ENCODE data around the gene PDPR. TPM values are rescaled to one million over a fixed set of nuclear protein-coding genes. Genes with fewer than 3 reads are reported as not detected.
"Not testable (repeated sequence)": the region's sequence is repeated elsewhere in the genome, so short reads cannot be mapped to it uniquely, and the experiment has no call there.

PDPR gene
- total RNA-seq (2013; cell fraction: nucleolus; rRNA removed) = 45.1 and 45.2 TPM in 2 replicates
- total RNA-seq (2014; rRNA removed) = 6.7 and 8.1 TPM in 2 replicates
- 6.9 and 7.1 TPM in 2 replicates for total RNA-seq (2014; rRNA removed; fragmentation: Illumina TruSeq; extraction: Trizol)
- total RNA-seq (2021) = 12.3 and 13.6 TPM in 2 replicates
- polyA plus RNA-seq (2011; ENCODE audit: low read depth) = 9.2 TPM
- 22.6 and 29.1 TPM in 2 replicates for polyA plus RNA-seq (2011; rRNA removed)
- polyA plus RNA-seq (2011; cell fraction: cytosol; rRNA removed) = 21.6 and 24.0 TPM in 2 replicates
- polyA plus RNA-seq (2011; cell fraction: nucleus; rRNA removed) = 61.6 and 90.1 TPM in 2 replicates
- polyA plus RNA-seq (2012) = 10.3 and 10.7 TPM in 2 replicates
- polyA plus RNA-seq (2014; fragmentation: Illumina TruSeq; extraction: Trizol) = 13.2 and 14.8 TPM in 2 replicates
- polyA plus RNA-seq (2014; fragmentation: Nextera tagmentation; extraction: Ambion mirVana) = 1 to 10 TPM; 2.6 TPM
- 12.4 and 14.9 TPM in 2 replicates for polyA plus RNA-seq (2014; rRNA removed)
- 1 to 10 TPM; 6.6 to 6.7 TPM for polyA plus RNA-seq (2016; fragmentation: Nextera tagmentation; extraction: Ambion mirVana)
- 41.1 and 49.7 TPM in 2 replicates for polyA minus RNA-seq (2011; rRNA and poly(A)+ RNA removed)
- polyA minus RNA-seq (2011; cell fraction: cytosol; rRNA and poly(A)+ RNA removed) = 8.0 and 12.7 TPM in 2 replicates
- 33.5 and 38.1 TPM in 2 replicates for polyA minus RNA-seq (2011; cell fraction: nucleus; rRNA and poly(A)+ RNA removed)
- Bru-seq, nascent RNA = percentile 70 among the genes with signal in this experiment
- percentile 83 among the genes with signal in this experiment for BruChase-seq, experiment 1, labeled RNA remaining after a 6-hour chase
- BruChase-seq, experiment 2, labeled RNA remaining after a 2-hour chase = percentile 81 among the genes with signal in this experiment
- long read RNA-seq, experiment 1, partial matches to known transcripts = 1 of 2 reads
- long read RNA-seq, experiment 1, other reads (novel, unspliced or antisense) = 1 of 2 reads
- long read RNA-seq, experiment 2, full-length matches to known transcripts = 1 of 11 reads
- long read RNA-seq, experiment 2, partial matches to known transcripts = 1 of 11 reads
- long read RNA-seq, experiment 2, other reads (novel, unspliced or antisense) = 9 of 11 reads

- H3K36me3 ChIP-seq (ENCODE audit: control insufficient read depth in 2 of 2, insufficient read depth in 2 of 2, low read length in 1 of 2); CTCF ChIA-PET; H3K4me1 ChIP-seq (ENCODE audit: control insufficient read depth, insufficient read depth, low read length); BruUV-seq (replicated peaks); SMC1A ChIA-PET (ENCODE audit: uncharacterized antibody, unreplicated experiment); in situ Hi-C loops (cut with MboI); H3K79me2 ChIP-seq (ENCODE audit: control insufficient read depth, insufficient read depth, low read length); RAD21 ChIA-PET (ENCODE audit: unreplicated experiment); H3K9me3 ChIP-seq (replicated peaks; ENCODE audit: control insufficient read depth, insufficient read depth, low read length); H4K20me1 ChIP-seq (ENCODE audit: control insufficient read depth, insufficient read depth); H3K27me3 ChIP-seq (replicated peaks in 1 of 2; ENCODE audit: control insufficient read depth in 2 of 2, insufficient read depth in 2 of 2, low read length in 1 of 2); intact Hi-C loops (cut with micrococcal nuclease; ENCODE audit: unreplicated experiment); POLR2A ChIA-PET: not testable (repeated sequence)
- Histone ChIP-seq H3K4me2 (ENCODE audit: control insufficient read depth, insufficient read depth) (peak within 1 kb of the TSS; percentile 79), H3K27ac (ENCODE audit: control insufficient read depth, insufficient read depth) (peak within 1 kb of the TSS; percentile 33; the same call in 1 of the 2 replicates), H3K4me3 (peak within 1 kb of the TSS; percentile 91), H2AFZ (ENCODE audit: control insufficient read depth, low read depth, low read length) (peak within 1 kb of the TSS; percentile 51), H3K9ac (ENCODE audit: control insufficient read depth, insufficient read depth, low read length) (peak within 1 kb of the TSS; percentile 71)
- DNase-seq (ENCODE audit: low read depth, low spot score) = peak; percentile 62
- WGBS (ENCODE audit: insufficient coverage, insufficient replicate concordance, low lambda C conversion rate, missing lambda C conversion rate) = under 1% methylated on average over 68 of the region's 88 CpGs
- peak; percentile 80 for FAIRE-seq
- ATAC-seq = peak; percentile 98
- TF ChIP-seq CREB1 (IDR thresholded peaks at IDR 0.05; ENCODE audit: low read depth) (peak; percentile 83), BRCA1 (IDR thresholded peaks at IDR 0.05; ENCODE audit: low read depth, low read length) (peak; percentile 51; the same call in 1 of the 2 replicates), NR2C1 (IDR thresholded peaks at IDR 0.05) (peak; percentile 88), HDGF (IDR thresholded peaks at IDR 0.05) (0 out of 2 replicates have a peak, but pooled peaks have one; percentile 30), CHD2 (IDR thresholded peaks at IDR 0.05; ENCODE audit: borderline replicate concordance, low read depth, low read length) (peak; percentile 93), TAF1 (IDR thresholded peaks at IDR 0.05; ENCODE audit: borderline replicate concordance, low read depth, low read length) (0 out of 2 replicates have a peak, but pooled peaks have one; percentile 17), GABPA (IDR thresholded peaks at IDR 0.05; ENCODE audit: low read depth) (peak; percentile 39; the same call in 1 of the 2 replicates), NKRF (conservative IDR thresholded peaks at IDR 0.05) (0 out of 2 replicates have a peak, but pooled peaks have one; percentile 47), E4F1 (IDR thresholded peaks at IDR 0.05; ENCODE audit: borderline replicate concordance, partially characterized antibody) (peak; percentile 97), EGR1 (IDR thresholded peaks at IDR 0.05; ENCODE audit: borderline replicate concordance in 1 of 2, low read depth in 2 of 2, low read length in 2 of 2) (peak in 1 of 2 experiments; percentile 34; a peak in 1 of 3 replicates), USF2 (IDR thresholded peaks at IDR 0.05; ENCODE audit: borderline replicate concordance, low read depth, low read length) (peak; percentile 39), FOXK2 (IDR thresholded peaks at IDR 0.05) (peak; percentile 62; the same call in 1 of the 2 replicates)
Observed at GRCh38 chr16:70113982-70114826, at the start of gene PDPR. TSS of gene PDPR (plus strand) at chr16:70114332. CDS start at chr16:70120493, 6,161 bp downstream.
